Measurements from ENCODE around the gene CIITA.
"Not testable (repeated sequence)": the region's sequence is repeated elsewhere in the genome, so short reads cannot be mapped to it uniquely, and the experiment has no call there.

The CIITA gene

DNA sequence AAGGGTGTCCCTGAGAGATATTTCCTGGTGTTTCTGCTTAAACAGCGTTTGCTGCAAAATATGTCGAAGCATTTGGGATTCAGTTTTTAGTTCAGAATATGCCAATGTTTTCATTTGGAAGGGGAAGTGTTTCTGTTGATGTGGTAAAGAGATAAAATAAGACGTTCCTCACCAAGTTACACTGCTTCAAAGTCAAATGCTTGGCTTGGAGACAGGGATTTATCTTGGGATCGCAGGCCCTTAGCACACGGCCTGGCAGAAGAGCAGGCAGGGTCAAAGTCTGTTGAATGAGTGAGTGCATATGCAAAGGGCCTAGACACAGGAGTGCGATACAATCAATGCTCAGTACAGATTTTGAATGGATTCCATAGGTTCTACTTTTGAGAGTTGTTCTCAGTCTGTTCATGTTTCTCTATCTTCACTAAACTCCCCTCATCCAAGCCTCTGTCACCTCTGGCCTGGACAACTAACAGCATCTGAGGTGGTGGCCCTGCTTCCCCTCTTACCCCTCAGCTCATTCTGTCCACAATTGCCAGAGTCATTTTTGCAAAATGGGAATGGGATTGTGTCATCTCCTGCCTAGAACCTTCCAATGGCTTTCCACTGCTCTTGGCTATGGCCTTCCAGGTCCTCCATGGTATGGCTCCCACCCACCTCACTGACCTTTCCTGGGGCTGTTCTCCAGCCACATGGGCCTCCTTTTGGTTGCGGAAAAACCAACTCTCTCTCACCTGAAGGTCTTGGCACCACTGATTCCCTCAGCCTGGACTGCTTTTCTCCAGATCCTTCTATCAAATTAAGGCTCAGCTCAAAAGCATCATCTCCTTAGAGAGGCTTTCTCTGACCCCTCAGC lies 62.0 kb downstream of the CIITA start:
- Histone ChIP-seq H2AK5ac (ENCODE audit: low read length) (no peak overlapping the region), H2BK5ac (ENCODE audit: low read length) (no peak overlapping the region), H3K27me3 (ENCODE audit: insufficient read depth, low read length, poor library complexity) (no peaks in the 10 kb centered on the region), H2BK15ac (replicated peaks; ENCODE audit: low read depth) (no peak overlapping the region), H4K8ac (ENCODE audit: low read depth, low read length) (no peak overlapping the region), H3K4me3 (ENCODE audit: low read length) (no peak overlapping the region), H3K79me2 (ENCODE audit: control insufficient read depth, insufficient read depth, low read length) (peaks cover 13% of the 10 kb centered on the region), H3K4me1 (ENCODE audit: control insufficient read depth, low read depth, low read length) (peaks cover 11% of the 10 kb centered on the region), H3K4me2 (ENCODE audit: low read length) (no peak overlapping the region), H3K79me1 (ENCODE audit: low read length) (peaks cover 21% of the 10 kb centered on the region), H3K27ac (ENCODE audit: low read depth, low read length) (no peak overlapping the region), H3K18ac (ENCODE audit: low read length) (no peak overlapping the region), H3K23ac (ENCODE audit: low read length) (no peak overlapping the region), H2BK120ac (ENCODE audit: low read depth, low read length) (no peak overlapping the region), H3K36me3 (ENCODE audit: control insufficient read depth, insufficient read depth, low read length) (no peaks in the 10 kb centered on the region), H3K9ac (ENCODE audit: low read length) (no peak overlapping the region), H3K4ac (ENCODE audit: low read depth, low read length) (no peak overlapping the region), H4K5ac (ENCODE audit: low read length) (no peak overlapping the region), H3K56ac (ENCODE audit: low read length) (no peak overlapping the region)
- no CpG with 5 or more reads among the region's 7 CpGs for WGBS (ENCODE audit: extremely low coverage, insufficient coverage, low lambda C conversion rate)
- no peak for DNase-seq

- no peak overlapping the region for H4K5ac ChIP-seq (ENCODE audit: low read length)
- no peak overlapping the region for H3K9ac ChIP-seq (ENCODE audit: low read length)
- no peak overlapping the region for H3K4me2 ChIP-seq (ENCODE audit: low read length)
- no peak overlapping the region for H2BK5ac ChIP-seq (ENCODE audit: low read length)
- H2BK120ac ChIP-seq (ENCODE audit: low read depth, low read length): no peak overlapping the region
- peaks cover 11% of the 10 kb centered on the region for H3K4me1 ChIP-seq (ENCODE audit: control insufficient read depth, low read depth, low read length)
- no peak overlapping the region for H3K23ac ChIP-seq (ENCODE audit: low read length)
- H3K4me3 ChIP-seq (ENCODE audit: low read length): no peak overlapping the region
- no peak overlapping the region for H3K56ac ChIP-seq (ENCODE audit: low read length)
- no peak overlapping the region for H2AK5ac ChIP-seq (ENCODE audit: low read length)
- no peaks in the 10 kb centered on the region for H3K36me3 ChIP-seq (ENCODE audit: control insufficient read depth, insufficient read depth, low read length)
- H3K79me2 ChIP-seq (ENCODE audit: control insufficient read depth, insufficient read depth, low read length): peaks cover 13% of the 10 kb centered on the region
- H3K79me1 ChIP-seq (ENCODE audit: low read length): peaks cover 19% of the 10 kb centered on the region
- no peak overlapping the region for H3K4ac ChIP-seq (ENCODE audit: low read depth, low read length)
- H4K8ac ChIP-seq (ENCODE audit: low read depth, low read length): no peak overlapping the region
- no peak overlapping the region for H3K27ac ChIP-seq (ENCODE audit: low read depth, low read length)
- H3K18ac ChIP-seq (ENCODE audit: low read length): no peak overlapping the region
- no CpG with 5 or more reads among the region's 7 CpGs for WGBS (ENCODE audit: extremely low coverage, insufficient coverage, low lambda C conversion rate)
- no peak for DNase-seq
- no peaks in the 10 kb centered on the region for H3K27me3 ChIP-seq (ENCODE audit: insufficient read depth, low read length, poor library complexity)
- H2BK15ac ChIP-seq (replicated peaks; ENCODE audit: low read depth): no peak overlapping the region
Observed at GRCh38 chr16:10939649-10940234, 62.7 kb downstream of the CIITA start.

- Histone ChIP-seq H3K4me1 (ENCODE audit: control insufficient read depth, low read depth, low read length) (peaks cover 15% of the 10 kb centered on the region), H2BK15ac (replicated peaks; ENCODE audit: low read depth) (no peak overlapping the region), H4K8ac (ENCODE audit: low read depth, low read length) (no peak overlapping the region), H2BK120ac (ENCODE audit: low read depth, low read length) (no peak overlapping the region), H2AK5ac (ENCODE audit: low read length) (no peak overlapping the region), H3K79me1 (ENCODE audit: low read length) (peaks cover 25% of the 10 kb centered on the region), H2BK5ac (ENCODE audit: low read length) (no peak overlapping the region), H3K36me3 (ENCODE audit: control insufficient read depth, insufficient read depth, low read length) (no peaks in the 10 kb centered on the region), H4K5ac (ENCODE audit: low read length) (no peak overlapping the region), H3K4ac (ENCODE audit: low read depth, low read length) (no peak overlapping the region), H3K4me3 (ENCODE audit: low read length) (no peak overlapping the region), H3K56ac (ENCODE audit: low read length) (peak overlapping the region; percentile 35), H3K9ac (ENCODE audit: low read length) (peak overlapping the region; percentile 79), H3K23ac (ENCODE audit: low read length) (no peak overlapping the region), H3K79me2 (ENCODE audit: control insufficient read depth, insufficient read depth, low read length) (peaks cover 20% of the 10 kb centered on the region), H3K18ac (ENCODE audit: low read length) (no peak overlapping the region), H3K4me2 (ENCODE audit: low read length) (peak overlapping the region; percentile 95), H3K27ac (ENCODE audit: low read depth, low read length) (no peak overlapping the region), H3K27me3 (ENCODE audit: insufficient read depth, low read length, poor library complexity) (no peaks in the 10 kb centered on the region)
- WGBS (ENCODE audit: extremely low coverage, insufficient coverage, low lambda C conversion rate): no CpG with 5 or more reads among the region's 8 CpGs
- no peak for DNase-seq
Observed at GRCh38 chr16:10940501-10941079, 63.6 kb downstream of the CIITA start.

DNA sequence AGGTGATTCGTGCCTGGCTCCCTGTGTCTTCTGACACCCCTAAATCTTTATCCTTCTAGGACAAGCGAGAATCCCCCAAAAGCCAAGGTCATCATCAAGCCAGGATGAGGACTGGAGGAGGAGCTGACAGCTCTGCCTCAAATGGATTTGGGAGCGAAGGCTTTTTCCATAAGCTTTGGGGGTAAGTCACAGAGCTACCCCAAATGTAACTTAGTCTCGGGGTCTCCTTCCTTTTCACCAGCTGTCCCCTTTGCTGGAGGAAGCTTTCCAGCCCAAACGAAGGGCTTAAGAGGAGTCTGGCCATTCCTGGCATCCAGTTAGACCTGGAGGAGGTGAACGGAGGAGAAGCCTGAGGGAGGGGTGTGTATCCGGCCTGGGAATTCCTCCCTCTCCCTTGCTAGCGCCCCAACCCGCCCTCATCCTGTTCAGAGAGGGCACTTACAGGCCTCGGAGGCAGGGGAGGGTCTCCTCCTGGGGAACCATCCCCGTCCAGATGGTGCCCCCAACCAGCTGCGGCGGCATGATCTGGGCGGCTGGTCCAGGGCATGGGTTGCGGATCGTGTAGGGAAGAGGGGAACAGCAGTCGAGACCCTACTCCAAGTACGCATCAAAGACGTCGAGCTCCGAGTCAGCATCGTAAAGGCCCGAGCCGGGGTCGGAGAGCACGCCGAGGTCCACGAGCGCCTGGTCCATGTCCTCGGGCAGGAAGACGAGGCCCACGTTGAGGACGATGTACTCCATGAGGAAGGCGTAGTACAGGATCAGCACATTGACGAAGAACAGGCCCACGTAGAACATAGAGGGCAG lies 64.3 kb downstream of the CIITA start:
- Histone ChIP-seq H3K4me2 (ENCODE audit: low read length) (peak overlapping the region; percentile 95), H2BK15ac (replicated peaks; ENCODE audit: low read depth) (no peak overlapping the region), H3K36me3 (ENCODE audit: control insufficient read depth, insufficient read depth, low read length) (no peaks in the 10 kb centered on the region), H2AK5ac (ENCODE audit: low read length) (no peak overlapping the region), H3K27me3 (ENCODE audit: insufficient read depth, low read length, poor library complexity) (no peaks in the 10 kb centered on the region), H2BK120ac (ENCODE audit: low read depth, low read length) (no peak overlapping the region), H3K18ac (ENCODE audit: low read length) (no peak overlapping the region), H3K4me1 (ENCODE audit: control insufficient read depth, low read depth, low read length) (peaks cover 20% of the 10 kb centered on the region), H3K27ac (ENCODE audit: low read depth, low read length) (no peak overlapping the region), H3K56ac (ENCODE audit: low read length) (peak overlapping the region; percentile 84), H3K4ac (ENCODE audit: low read depth, low read length) (no peak overlapping the region), H3K79me2 (ENCODE audit: control insufficient read depth, insufficient read depth, low read length) (peaks cover 20% of the 10 kb centered on the region), H2BK5ac (ENCODE audit: low read length) (no peak overlapping the region), H3K23ac (ENCODE audit: low read length) (no peak overlapping the region), H4K5ac (ENCODE audit: low read length) (no peak overlapping the region), H3K4me3 (ENCODE audit: low read length) (peak overlapping the region; percentile 54), H3K79me1 (ENCODE audit: low read length) (peaks cover 25% of the 10 kb centered on the region), H4K8ac (ENCODE audit: low read depth, low read length) (no peak overlapping the region), H3K9ac (ENCODE audit: low read length) (peak overlapping the region; percentile 79)
- DNase-seq: peak; percentile 56
- no CpG with 5 or more reads among the region's 36 CpGs for WGBS (ENCODE audit: extremely low coverage, insufficient coverage, low lambda C conversion rate)

DNA sequence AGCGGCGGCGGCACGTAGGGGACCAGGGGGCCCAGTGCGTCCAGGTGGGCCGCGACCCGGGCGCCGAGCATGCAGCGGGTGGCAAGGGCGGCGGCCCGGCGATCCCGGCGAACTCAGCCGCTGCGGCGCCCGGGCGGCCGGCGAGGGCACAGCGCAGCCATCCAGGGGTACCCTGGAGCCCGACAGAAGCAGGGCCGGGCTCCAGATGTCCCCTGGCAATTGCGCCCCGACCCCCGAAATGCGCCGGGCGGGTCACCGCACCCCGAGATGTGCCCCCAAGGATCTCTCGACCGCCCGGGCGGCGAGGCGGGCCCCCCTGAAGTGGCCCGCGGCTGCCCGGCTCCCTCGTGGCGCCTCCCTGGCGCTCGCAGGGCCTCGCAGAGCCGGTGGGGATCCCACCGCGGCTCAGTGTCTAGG lies 64.9 kb downstream of the CIITA start:
- not testable (repeated sequence) for H2BK15ac ChIP-seq (replicated peaks; ENCODE audit: low read depth); H3K4me2 ChIP-seq (ENCODE audit: low read length); H4K5ac ChIP-seq (ENCODE audit: low read length); H3K23ac ChIP-seq (ENCODE audit: low read length); H2BK120ac ChIP-seq (ENCODE audit: low read depth, low read length); H3K36me3 ChIP-seq (ENCODE audit: control insufficient read depth, insufficient read depth, low read length); H3K27me3 ChIP-seq (ENCODE audit: insufficient read depth, low read length, poor library complexity); H3K4ac ChIP-seq (ENCODE audit: low read depth, low read length); DNase-seq; H3K27ac ChIP-seq (ENCODE audit: low read depth, low read length); H2BK5ac ChIP-seq (ENCODE audit: low read length); H2AK5ac ChIP-seq (ENCODE audit: low read length); H4K8ac ChIP-seq (ENCODE audit: low read depth, low read length); H3K18ac ChIP-seq (ENCODE audit: low read length)
- Histone ChIP-seq H3K56ac (ENCODE audit: low read length) (peak overlapping the region; percentile 84), H3K79me1 (ENCODE audit: low read length) (peaks cover 26% of the 10 kb centered on the region), H3K9ac (ENCODE audit: low read length) (peak overlapping the region; percentile 79), H3K4me1 (ENCODE audit: control insufficient read depth, low read depth, low read length) (peaks cover 24% of the 10 kb centered on the region), H3K4me3 (ENCODE audit: low read length) (peak overlapping the region; percentile 23), H3K79me2 (ENCODE audit: control insufficient read depth, insufficient read depth, low read length) (peaks cover 24% of the 10 kb centered on the region)
- no CpG with 5 or more reads among the region's 52 CpGs for WGBS (ENCODE audit: extremely low coverage, insufficient coverage, low lambda C conversion rate)
